Right lobe of liver (tissue), 6 donors: ENCODE results near the gene ACTL6B. TPM values are rescaled to one million over a fixed set of nuclear protein-coding genes. Genes with fewer than 3 reads are reported as not detected.

ENCODE experiments used
- ATAC-seq, 4 donors: fragments of 200-7000 bp; cut with Tn5 transposase; one replicate each; pipeline ENCODE4 v1.9.1; 2020; ENCODE audit warnings: mild to moderate bottlenecking in 4 of 4, moderate library complexity in 4 of 4
- DNase-seq, 3 donors: peaks; one replicate each; pipeline ENCODE4 v3.0.0-alpha.2; 2020
- H3K27ac ChIP-seq, 3 donors: fragments of 200-600 bp; one replicate each; pipeline ENCODE4 v1.8.0; 2022
- H3K27me3 ChIP-seq, 2 donors: fragments of 200-600 bp; one replicate each; pipeline ENCODE4 v1.8.0; 2022
- H3K36me3 ChIP-seq, 4 donors: fragments of 200-600 bp; sonication (generic) in 1 of 4; one replicate each; pipeline versions ENCODE4 v1.5.1 to v1.8.0; 2017 to 2022; ENCODE audit warnings: control low read depth in 1 of 4
- H3K4me1 ChIP-seq, 4 donors: fragments of 200-600 bp; sonication (generic) in 1 of 4; one replicate each; pipeline versions ENCODE4 v1.5.1 to v1.8.0; 2017 to 2022; ENCODE audit warnings: control low read depth in 1 of 4
- H3K4me3 ChIP-seq, 3 donors: fragments of 200-600 bp; one replicate each; pipeline ENCODE4 v1.8.0; 2022
- H3K9me3 ChIP-seq, 4 donors: fragments of 200-600 bp; sonication (generic) in 1 of 4; one replicate each; pipeline versions ENCODE4 v1.5.1 to v1.8.0; 2017 to 2022; ENCODE audit warnings: control low read depth in 1 of 4
- POLR2A ChIP-seq: fragments of 450-650 bp; IDR thresholded peaks from one replicate; pipeline ENCODE4 v1.6.1; 2017; ENCODE audit warnings: antibody characterized with exemption, mild to moderate bottlenecking
- WGBS: methylation state at CpG from one replicate; pipeline ENCODE4 v1.1.6; 2018; ENCODE audit warnings: low coverage, low lambda C conversion rate; ENCODE audit not compliant: insufficient coverage; ENCODE audit errors: missing lambda C conversion rate; 5-methylcytosine and 5-hydroxymethylcytosine counted together
- intact Hi-C, 2 donors: fragments of 100-400 bp; cut with DNase I; formaldehyde crosslinking; loops; one replicate each; pipeline versions ENCODE4 v1.11.2 to v1.14.1; 2022
- total RNA-seq, 6 experiments: library from RNA; depleted of rRNA in 2 of 6; stranded (reverse); fragments of >200 nt in 2 of 6; fragmentation: NEBNext Ultra II Directional in 3 of 6; extraction: Animal tissue kit (Norgen Biotek cat#: 25700) in 3 of 6; gene quantifications; one replicate each; pipeline versions ENCODE4 v1.1.0 to v1.2.4, GENCODE V29; 2016 to 2023
- TF ChIP-seq, protein P1 (sequence below), 4 donors: fragments of 200-600 bp in 3 of 4; fragments of 450-650 bp in 1 of 4; IDR thresholded peaks; one replicate each; pipeline versions ENCODE4 v1.5.1 to v1.8.0; 2016 to 2022; ENCODE audit warnings: antibody characterized with exemption in 4 of 4, mild to moderate bottlenecking in 2 of 4
- donor health status: DM: no; HTN: yes; CAD: no.
- donor health status: DM: no; HTN: no; CAD: no.
- donor health status: DM: no; HTN: no; CAD: no.
- donor health status: DM: no; HTN: yes; CAD: no.
- donor health status: DM: no; HTN: yes; CAD: no.

Gene ACTL6B
- total RNA-seq, 6 experiments from 2014 or later: not detected

DNA sequence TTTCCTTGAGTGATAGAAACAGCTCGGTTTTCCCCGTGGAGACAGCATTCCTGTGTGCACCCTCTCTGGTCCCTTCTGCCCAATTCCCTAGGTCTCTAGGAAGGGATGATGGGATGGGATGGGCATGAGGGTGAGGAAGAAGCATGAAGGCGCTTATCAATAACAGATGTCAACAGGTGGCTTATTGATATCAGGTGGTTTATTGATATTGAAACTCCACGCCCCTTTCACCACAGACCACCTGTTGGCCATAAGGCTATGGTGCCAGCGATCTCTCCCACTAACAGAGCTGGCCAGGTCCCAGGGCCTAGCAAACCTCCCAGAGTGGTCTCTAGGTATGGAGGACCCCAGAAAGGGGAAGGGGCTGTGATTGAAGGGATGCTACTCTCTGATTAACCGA is 36.0 kb downstream of the ACTL6B start:
- H3K4me1 ChIP-seq: peaks cover 0 to 30% (median 11%) of the 10 kb centered on the region in 4 donors
- peak in 1 of 4 donors; percentile 2 for ATAC-seq
- intact Hi-C loops: loop anchor here in 1 of 2 donors (10.0 kb wide), 1 partner anchor 65 kb away; no protein-coding TSS in a partner anchor
- no peaks in the 10 kb centered on the region for H3K27me3 ChIP-seq
- DNase-seq: no peak
- WGBS: 96% methylated on average over 4 of the region's 6 CpGs
- TF ChIP-seq, protein P1, sequence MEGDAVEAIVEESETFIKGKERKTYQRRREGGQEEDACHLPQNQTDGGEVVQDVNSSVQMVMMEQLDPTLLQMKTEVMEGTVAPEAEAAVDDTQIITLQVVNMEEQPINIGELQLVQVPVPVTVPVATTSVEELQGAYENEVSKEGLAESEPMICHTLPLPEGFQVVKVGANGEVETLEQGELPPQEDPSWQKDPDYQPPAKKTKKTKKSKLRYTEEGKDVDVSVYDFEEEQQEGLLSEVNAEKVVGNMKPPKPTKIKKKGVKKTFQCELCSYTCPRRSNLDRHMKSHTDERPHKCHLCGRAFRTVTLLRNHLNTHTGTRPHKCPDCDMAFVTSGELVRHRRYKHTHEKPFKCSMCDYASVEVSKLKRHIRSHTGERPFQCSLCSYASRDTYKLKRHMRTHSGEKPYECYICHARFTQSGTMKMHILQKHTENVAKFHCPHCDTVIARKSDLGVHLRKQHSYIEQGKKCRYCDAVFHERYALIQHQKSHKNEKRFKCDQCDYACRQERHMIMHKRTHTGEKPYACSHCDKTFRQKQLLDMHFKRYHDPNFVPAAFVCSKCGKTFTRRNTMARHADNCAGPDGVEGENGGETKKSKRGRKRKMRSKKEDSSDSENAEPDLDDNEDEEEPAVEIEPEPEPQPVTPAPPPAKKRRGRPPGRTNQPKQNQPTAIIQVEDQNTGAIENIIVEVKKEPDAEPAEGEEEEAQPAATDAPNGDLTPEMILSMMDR (IDR thresholded peaks at IDR 0.05): no peak
- TF ChIP-seq POLR2A: no peak
- H3K4me3 ChIP-seq: no peak overlapping the region
- no peaks in the 10 kb centered on the region for H3K9me3 ChIP-seq
- H3K36me3 ChIP-seq: peaks cover 0 to 11% (median 1%) of the 10 kb centered on the region in 4 donors
- H3K27ac ChIP-seq: no peak overlapping the region

- DNase-seq (no peak), ATAC-seq (no peak)
- no peak overlapping the region for H3K27ac ChIP-seq
- peaks cover 0 to 12% (median 0%) of the 10 kb centered on the region in 4 donors for H3K4me1 ChIP-seq
- intact Hi-C loops: no loop called here
- no peaks in the 10 kb centered on the region for H3K27me3 ChIP-seq
- no peaks in the 10 kb centered on the region for H3K36me3 ChIP-seq
- TF ChIP-seq, protein P1 (IDR thresholded peaks at IDR 0.05): no peak
- no peak for TF ChIP-seq POLR2A
- H3K9me3 ChIP-seq: no peaks in the 10 kb centered on the region
- H3K4me3 ChIP-seq: no peak overlapping the region
- WGBS: 85% methylated on average over 6 of the region's 6 CpGs
These were observed 41.9 kb downstream of the ACTL6B start for GRCh38 chr7:100614308-100614861.

DNA sequence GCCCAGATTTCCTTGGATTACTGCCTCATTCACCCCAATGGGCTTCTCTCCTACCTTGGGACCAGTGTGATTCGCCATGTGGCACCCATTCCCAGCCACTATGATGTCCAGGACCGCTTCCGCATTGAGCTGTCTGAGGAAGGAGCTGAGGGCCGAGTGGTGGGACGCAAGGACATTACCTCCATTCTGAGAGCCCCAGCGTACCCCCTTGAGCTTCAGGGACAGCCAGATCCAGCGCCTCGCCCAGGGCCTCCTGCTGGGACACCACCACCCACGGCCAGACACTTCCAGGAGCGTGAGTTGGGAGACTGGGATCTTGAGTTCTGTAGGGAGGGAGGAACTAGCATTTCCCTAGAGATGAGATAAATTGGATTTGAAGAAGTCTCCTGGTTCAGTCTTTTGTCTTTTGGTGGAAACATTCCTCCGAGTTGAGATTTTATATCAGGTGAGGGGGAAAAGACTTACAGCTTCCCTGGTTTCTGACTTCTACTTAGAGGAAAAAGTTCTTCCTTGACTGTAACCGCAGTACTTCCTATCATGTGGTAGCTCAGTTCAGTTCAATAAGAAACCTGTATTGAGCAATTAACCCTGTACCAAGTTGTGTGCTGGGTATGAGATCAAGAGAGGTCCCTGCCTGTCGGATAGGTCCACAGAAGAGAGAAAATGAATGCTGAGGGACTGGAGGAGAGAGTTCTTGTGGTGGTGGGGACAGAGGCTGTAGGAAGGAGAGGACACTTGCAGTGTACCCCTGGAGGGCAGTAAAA is 42.7 kb downstream of the ACTL6B start:
- TF ChIP-seq, protein P1 (IDR thresholded peaks at IDR 0.05): no peak
- TF ChIP-seq POLR2A: no peak
- 85% methylated on average over 8 of the region's 13 CpGs for WGBS
- no peak for DNase-seq
- H3K4me1 ChIP-seq: peaks cover 0 to 12% (median 0%) of the 10 kb centered on the region in 4 donors
- intact Hi-C loops: no loop called here
- peak overlapping the region in 1 of 3 donors; percentile 68 for H3K4me3 ChIP-seq
- H3K9me3 ChIP-seq: no peaks in the 10 kb centered on the region
- no peaks in the 10 kb centered on the region for H3K27me3 ChIP-seq
- no peaks in the 10 kb centered on the region for H3K36me3 ChIP-seq
- ATAC-seq: no peak
- H3K27ac ChIP-seq: peak overlapping the region in 1 of 3 donors; percentile 94

- intact Hi-C loops: no loop called here
- peak; percentile 1 to 10 (median 2) for ATAC-seq
These were observed 43.4 kb downstream of the ACTL6B start for GRCh38 chr7:100612730-100613390.

More at GRCh38 chr7:100612730-100613390, 43.4 kb downstream of the ACTL6B start:
- H3K4me3 ChIP-seq: peak overlapping the region; percentile 68 to 73 (median 71)
- WGBS: 7% methylated on average over 6 of the region's 29 CpGs
- H3K27ac ChIP-seq: peak overlapping the region in 2 of 3 donors; percentile 69 to 94
- DNase-seq: no peak
- peaks cover 0 to 12% (median 0%) of the 10 kb centered on the region in 4 donors for H3K4me1 ChIP-seq
- no peaks in the 10 kb centered on the region for H3K9me3 ChIP-seq
- no peaks in the 10 kb centered on the region for H3K36me3 ChIP-seq
- no peaks in the 10 kb centered on the region for H3K27me3 ChIP-seq
- TF ChIP-seq, protein P1 (IDR thresholded peaks at IDR 0.05): peak in 1 of 4 donors; percentile 8
- no peak for TF ChIP-seq POLR2A
